HG03442 (cell line): Measurements from ENCODE around the gene ZNF236.

Experiments used
- ATAC-seq: cut with Tn5 transposase; IDR thresholded peaks from one replicate; pipeline ENCODE4 v1.9.1; 2021; ENCODE audit warnings: mild to moderate bottlenecking, moderate library complexity; ENCODE audit not compliant: unreplicated experiment

ZNF236 gene

GRCh38 chr18:76970770-76971559, 148.6 kb downstream of the ZNF236 start:
- ATAC-seq: no peak

DNA sequence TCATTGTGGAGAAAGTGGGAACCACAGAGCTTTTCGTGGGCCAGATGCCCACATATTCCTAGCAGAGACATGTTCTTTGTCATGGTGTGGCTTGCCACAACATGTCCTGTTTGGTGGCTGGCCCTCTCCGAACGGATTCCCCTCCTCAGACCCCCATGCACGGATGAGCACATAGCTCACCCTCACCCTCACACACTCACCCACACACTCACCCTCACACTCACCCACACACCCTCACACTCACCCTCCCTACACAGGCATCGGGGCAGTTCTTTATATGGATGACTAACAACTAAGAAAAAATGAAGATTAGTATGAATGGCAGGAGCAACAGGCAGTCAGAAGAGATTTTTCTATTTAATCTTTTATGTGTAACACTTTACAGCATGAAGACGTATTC, 149.9 kb downstream of the ZNF236 start:
- ATAC-seq: no peak

DNA sequence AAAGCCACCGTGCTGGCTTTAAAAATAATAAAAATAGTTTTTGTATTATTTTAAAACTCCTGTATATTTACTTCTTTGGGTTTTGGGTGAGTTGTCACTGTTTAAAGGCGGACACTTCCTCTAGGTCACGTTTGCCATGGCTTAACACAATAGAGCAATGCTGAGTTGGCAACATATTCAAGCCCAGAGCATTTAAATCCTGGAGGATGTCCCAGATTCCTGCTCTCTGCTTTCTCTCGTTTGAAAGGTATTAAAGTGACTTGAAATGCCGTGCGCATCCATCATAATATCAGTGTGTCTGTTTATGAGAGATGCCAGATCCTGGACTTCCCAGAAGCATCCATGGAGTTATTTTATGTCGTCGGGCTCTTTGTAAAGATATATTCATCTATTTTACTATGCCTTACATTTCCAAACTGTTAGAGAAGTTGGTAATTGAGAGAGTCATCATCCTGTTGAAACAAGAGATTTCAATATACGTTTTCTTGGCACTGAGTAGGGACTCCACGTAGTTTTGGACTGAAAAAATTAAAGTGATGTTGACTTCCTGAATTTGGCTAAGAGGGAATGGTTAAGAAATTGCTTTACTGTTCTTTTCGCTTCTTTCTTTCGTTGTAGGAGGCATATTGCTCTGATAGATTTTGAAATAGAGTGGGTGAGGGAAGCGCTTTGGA, 150.6 kb downstream of the ZNF236 start:
- no peak for ATAC-seq

- no peak for ATAC-seq
Observed at GRCh38 chr18:76973520-76974266, 151.3 kb downstream of the ZNF236 start.

DNA sequence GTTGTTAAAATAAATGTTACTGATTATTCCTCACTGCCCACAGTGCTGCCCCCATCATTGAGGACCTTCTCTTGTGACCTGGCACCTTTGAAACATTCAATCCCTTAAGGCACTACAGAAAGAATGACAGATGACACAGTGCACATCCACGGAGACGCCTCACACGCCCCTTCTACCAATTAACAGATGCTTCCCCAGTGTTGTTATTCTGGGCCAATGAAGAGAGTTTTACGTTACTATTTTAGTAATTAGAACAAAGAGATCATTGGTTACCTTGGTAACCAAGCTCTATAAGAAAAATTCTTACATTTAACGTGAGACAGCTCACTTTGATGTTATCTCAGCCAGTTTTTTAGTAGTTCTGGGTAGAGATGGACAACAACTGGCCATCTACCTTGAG, 152.0 kb downstream of the ZNF236 start:
- no peak for ATAC-seq

GRCh38 chr18:76975577-76976110, 153.3 kb downstream of the ZNF236 start:
- no peak for ATAC-seq

GRCh38 chr18:76977108-76977621, 154.8 kb downstream of the ZNF236 start:
- ATAC-seq: no peak

GRCh38 chr18:76977684-76978232, 155.4 kb downstream of the ZNF236 start:
- ATAC-seq: no peak

- ATAC-seq: no peak
Observed at GRCh38 chr18:76978616-76979015, 156.3 kb downstream of the ZNF236 start.

DNA sequence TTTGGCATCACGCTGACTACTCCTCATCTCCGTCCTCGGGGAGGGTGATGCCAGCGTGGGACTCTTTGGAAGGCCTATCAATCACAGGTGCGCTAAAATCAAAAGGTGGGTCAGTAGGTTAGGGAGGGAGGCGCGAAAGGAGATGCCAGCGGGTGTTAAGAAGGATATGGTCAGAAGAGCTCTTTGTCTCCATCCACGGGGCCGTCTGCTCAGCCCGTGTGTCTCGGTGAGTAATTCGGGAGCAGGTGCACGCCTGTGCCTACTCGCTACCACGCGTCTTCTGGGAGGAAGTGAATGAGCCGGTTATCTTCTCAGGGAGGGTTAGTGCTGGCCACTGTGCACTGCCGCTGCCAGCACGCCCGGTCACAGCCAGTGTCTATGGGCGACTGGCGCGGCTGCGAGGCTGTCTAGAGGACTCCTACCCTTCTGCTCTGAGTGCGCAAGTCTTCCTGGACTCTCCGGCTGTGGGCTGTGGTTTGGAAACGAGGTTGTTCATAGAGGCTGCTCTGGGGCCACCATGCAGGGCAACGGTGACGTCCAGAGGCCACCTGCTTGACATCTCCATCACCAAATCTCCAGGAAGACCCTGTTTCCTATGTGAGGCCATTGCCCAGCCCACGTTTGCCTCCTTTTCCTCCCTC, 156.9 kb downstream of the ZNF236 start:
- ATAC-seq: no peak

- no peak for ATAC-seq
Observed at GRCh38 chr18:76979906-76980305, 157.5 kb downstream of the ZNF236 start.

DNA sequence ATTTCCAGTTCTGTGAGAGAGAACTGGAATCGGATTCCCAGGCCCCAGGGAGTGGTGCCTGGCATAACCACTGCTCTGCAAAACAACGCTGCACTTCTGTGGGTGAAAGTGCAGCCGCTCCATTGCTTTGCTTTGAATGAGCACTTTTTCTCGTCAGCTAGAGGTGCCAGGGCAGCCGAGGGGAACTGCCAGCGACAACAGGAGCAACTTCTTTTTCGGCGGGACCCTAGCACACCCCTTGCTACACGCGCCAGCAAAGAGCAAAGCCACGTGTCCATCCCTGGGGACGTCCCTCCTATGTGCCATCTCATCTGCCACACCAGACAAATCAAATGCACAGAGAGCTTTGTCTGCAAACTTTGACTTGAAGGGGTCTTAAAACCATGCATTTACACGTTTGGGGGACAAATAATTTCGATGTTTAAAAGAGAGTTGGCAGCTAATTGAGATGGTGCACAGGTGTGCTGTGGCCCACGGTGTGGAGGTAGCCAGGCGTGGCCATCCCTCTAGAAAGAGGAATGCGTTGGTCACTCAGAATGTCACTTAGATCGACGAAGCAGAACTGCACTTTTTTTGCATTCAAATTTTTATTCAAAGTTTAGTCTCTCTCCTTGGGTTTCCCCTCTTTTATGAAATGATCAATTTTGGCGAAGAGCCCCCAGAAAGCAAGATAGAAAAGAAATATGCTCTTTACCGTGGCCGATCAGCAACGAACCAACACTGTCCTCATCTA, 158.5 kb downstream of the ZNF236 start:
- ATAC-seq: peak; percentile 13

GRCh38 chr18:76981396-76981968, 159.1 kb downstream of the ZNF236 start:
- peak; percentile 43 for ATAC-seq

GRCh38 chr18:76982038-76982437, 159.7 kb downstream of the ZNF236 start:
- no peak for ATAC-seq

DNA sequence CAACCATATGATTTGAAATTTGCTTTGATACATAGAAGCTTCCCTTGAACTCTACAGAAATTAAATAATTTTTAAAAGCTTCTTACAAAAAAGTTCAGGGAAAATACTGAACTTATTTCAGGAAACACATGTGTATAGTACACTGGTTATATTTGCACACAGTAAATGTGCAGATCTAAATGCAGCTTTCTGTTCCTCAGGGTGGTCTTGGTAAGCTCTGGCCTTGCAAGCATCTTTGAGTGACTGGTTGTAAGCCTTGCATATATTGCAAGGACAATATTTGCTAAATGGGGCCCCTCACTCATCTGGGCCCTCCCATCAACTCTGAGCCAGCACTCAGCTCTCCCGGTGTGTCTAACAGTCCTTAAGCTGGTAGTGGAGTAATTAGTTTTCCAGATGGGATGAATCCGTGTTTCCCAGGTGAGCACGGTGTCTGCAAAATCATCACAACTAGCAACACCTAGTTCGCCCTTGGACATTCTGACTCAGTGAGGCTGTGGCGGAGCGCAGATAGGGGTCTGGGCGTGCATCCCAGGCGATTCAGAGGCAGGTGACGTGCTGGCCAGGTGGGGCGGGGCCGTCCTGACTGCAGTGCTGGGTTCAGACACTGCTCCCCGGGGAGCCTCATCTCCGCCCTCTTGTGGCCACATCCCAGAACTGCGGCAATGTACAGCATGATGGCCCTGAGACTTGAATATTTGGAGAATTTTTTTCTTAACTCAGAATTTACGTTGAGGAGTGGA, 160.7 kb downstream of the ZNF236 start:
- peak; percentile 66 for ATAC-seq

GRCh38 chr18:76983613-76984051, 161.3 kb downstream of the ZNF236 start:
- no peak for ATAC-seq

DNA sequence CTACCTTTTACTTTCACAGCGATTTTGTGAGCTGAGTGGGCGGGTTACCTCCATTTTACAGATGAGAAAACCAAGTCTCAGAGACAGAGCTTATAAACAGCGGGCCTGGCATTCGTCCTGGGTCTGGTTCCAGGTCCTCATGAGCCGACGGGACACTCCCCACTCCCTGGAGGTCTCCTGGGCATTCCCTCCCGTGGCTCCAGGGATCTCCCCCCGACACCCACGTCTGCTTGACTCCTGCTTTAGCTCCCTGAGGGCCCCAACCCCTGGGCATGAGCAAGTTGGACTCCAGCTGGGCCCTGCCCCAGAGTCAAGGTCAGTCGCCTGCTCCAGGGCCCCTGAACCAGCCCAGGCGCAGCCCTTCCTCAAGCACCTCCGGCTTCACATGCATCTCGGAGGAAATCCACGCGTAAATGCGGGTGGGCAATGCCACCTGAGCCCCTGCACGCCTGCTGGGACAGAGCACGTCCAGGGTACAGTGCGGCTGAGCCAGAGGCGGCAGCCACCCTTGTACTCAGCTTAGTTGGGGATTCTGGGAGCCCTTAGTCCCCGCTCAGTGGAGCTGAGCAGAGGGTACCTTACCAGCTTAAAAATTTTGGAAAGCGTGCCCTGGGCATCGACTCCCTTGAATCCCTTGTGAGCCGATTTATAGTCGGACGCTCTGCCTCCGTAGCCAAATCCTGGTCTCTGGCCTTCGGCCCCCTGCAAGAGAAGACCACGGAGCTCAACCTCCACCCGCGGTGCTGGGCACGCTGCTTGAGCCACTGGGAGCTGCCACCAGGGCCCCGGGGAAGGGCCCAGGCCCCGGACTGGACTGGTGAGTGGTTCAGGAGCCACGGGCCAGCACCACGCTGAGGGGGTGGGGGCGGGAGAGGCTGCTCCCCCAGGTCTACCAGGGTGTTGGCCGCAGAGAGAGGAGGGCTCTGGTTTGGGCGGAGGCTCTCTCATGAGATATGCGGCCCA, 162.1 kb downstream of the ZNF236 start:
- ATAC-seq: no peak
